ENCODE data around the gene DUSP10.

Gene DUSP10

GRCh38 chr1:221728037-221728505, 13.8 kb downstream of the DUSP10 start:
- Histone ChIP-seq H3K9me3 (ENCODE audit: insufficient read depth, low read depth, low read length) (peaks cover 12% of the 10 kb centered on the region), H3K27me3 (ENCODE audit: insufficient read depth, low read length) (no peaks in the 10 kb centered on the region), H3K9ac (ENCODE audit: low read depth, low read length) (no peak overlapping the region), H3K36me3 (ENCODE audit: insufficient read depth, low read length) (peaks cover 10% of the 10 kb centered on the region), H3K4me3 (ENCODE audit: low read length) (no peak overlapping the region), H3K4me1 (ENCODE audit: insufficient read depth, low read length) (peaks cover 8% of the 10 kb centered on the region), H3K27ac (ENCODE audit: low read depth, low read length) (no peak overlapping the region)
- WGBS: 89% methylated on average over 1 of the region's 1 CpG

GRCh38 chr1:221727146-221728036, 14.5 kb downstream of the DUSP10 start:
- H3K9ac ChIP-seq (ENCODE audit: low read depth, low read length): no peak overlapping the region
- WGBS: 100% methylated on average over 1 of the region's 3 CpGs
- no peak overlapping the region for H3K4me3 ChIP-seq (ENCODE audit: low read length)
- peaks cover 18% of the 10 kb centered on the region for H3K9me3 ChIP-seq (ENCODE audit: insufficient read depth, low read depth, low read length)
- H3K4me1 ChIP-seq (ENCODE audit: insufficient read depth, low read length): peaks cover 8% of the 10 kb centered on the region
- H3K27me3 ChIP-seq (ENCODE audit: insufficient read depth, low read length): no peaks in the 10 kb centered on the region
- H3K36me3 ChIP-seq (ENCODE audit: insufficient read depth, low read length): peaks cover 12% of the 10 kb centered on the region
- no peak overlapping the region for H3K27ac ChIP-seq (ENCODE audit: low read depth, low read length)

- Histone ChIP-seq H3K36me3 (ENCODE audit: insufficient read depth, low read length) (peaks cover 12% of the 10 kb centered on the region), H3K4me1 (ENCODE audit: insufficient read depth, low read length) (peaks cover 8% of the 10 kb centered on the region), H3K27me3 (ENCODE audit: insufficient read depth, low read length) (no peaks in the 10 kb centered on the region), H3K4me3 (ENCODE audit: low read length) (no peak overlapping the region), H3K9ac (ENCODE audit: low read depth, low read length) (no peak overlapping the region), H3K27ac (ENCODE audit: low read depth, low read length) (no peak overlapping the region), H3K9me3 (ENCODE audit: insufficient read depth, low read depth, low read length) (peaks cover 18% of the 10 kb centered on the region)
- WGBS: 95% methylated on average over 2 of the region's 3 CpGs
Observed at GRCh38 chr1:221725735-221726672, 15.9 kb downstream of the DUSP10 start.

GRCh38 chr1:221724931-221725605, 16.8 kb downstream of the DUSP10 start:
- Histone ChIP-seq H3K9ac (ENCODE audit: low read depth, low read length) (no peak overlapping the region), H3K27ac (ENCODE audit: low read depth, low read length) (no peak overlapping the region), H3K4me3 (ENCODE audit: low read length) (no peak overlapping the region), H3K36me3 (ENCODE audit: insufficient read depth, low read length) (peaks cover 12% of the 10 kb centered on the region), H3K4me1 (ENCODE audit: insufficient read depth, low read length) (peaks cover 2% of the 10 kb centered on the region), H3K9me3 (ENCODE audit: insufficient read depth, low read depth, low read length) (peaks cover 18% of the 10 kb centered on the region), H3K27me3 (ENCODE audit: insufficient read depth, low read length) (no peaks in the 10 kb centered on the region)
- WGBS: 93% methylated on average over 4 of the region's 4 CpGs

- Histone ChIP-seq H3K27ac (ENCODE audit: low read depth, low read length) (no peak overlapping the region), H3K36me3 (ENCODE audit: insufficient read depth, low read length) (peaks cover 12% of the 10 kb centered on the region), H3K9ac (ENCODE audit: low read depth, low read length) (no peak overlapping the region), H3K4me3 (ENCODE audit: low read length) (no peak overlapping the region), H3K4me1 (ENCODE audit: insufficient read depth, low read length) (peaks cover 7% of the 10 kb centered on the region), H3K27me3 (ENCODE audit: insufficient read depth, low read length) (no peaks in the 10 kb centered on the region), H3K9me3 (ENCODE audit: insufficient read depth, low read depth, low read length) (peaks cover 18% of the 10 kb centered on the region)
- 74% methylated on average over 3 of the region's 3 CpGs for WGBS
Observed at GRCh38 chr1:221723848-221724236, 18.0 kb downstream of the DUSP10 start.

- Histone ChIP-seq H3K9me3 (ENCODE audit: insufficient read depth, low read depth, low read length) (peaks cover 18% of the 10 kb centered on the region), H3K4me3 (ENCODE audit: low read length) (no peak overlapping the region), H3K9ac (ENCODE audit: low read depth, low read length) (no peak overlapping the region), H3K27me3 (ENCODE audit: insufficient read depth, low read length) (no peaks in the 10 kb centered on the region), H3K36me3 (ENCODE audit: insufficient read depth, low read length) (peaks cover 12% of the 10 kb centered on the region), H3K4me1 (ENCODE audit: insufficient read depth, low read length) (peaks cover 13% of the 10 kb centered on the region), H3K27ac (ENCODE audit: low read depth, low read length) (no peak overlapping the region)
- 98% methylated on average over 1 of the region's 1 CpG for WGBS
Observed at GRCh38 chr1:221723018-221723847, 18.7 kb downstream of the DUSP10 start.

GRCh38 chr1:221722254-221723017, 19.5 kb downstream of the DUSP10 start:
- Histone ChIP-seq H3K27ac (ENCODE audit: low read depth, low read length) (no peak overlapping the region), H3K9ac (ENCODE audit: low read depth, low read length) (no peak overlapping the region), H3K9me3 (ENCODE audit: insufficient read depth, low read depth, low read length) (peaks cover 18% of the 10 kb centered on the region), H3K36me3 (ENCODE audit: insufficient read depth, low read length) (peaks cover 12% of the 10 kb centered on the region), H3K27me3 (ENCODE audit: insufficient read depth, low read length) (peaks cover under 1% of the 10 kb centered on the region; the same call in 1 of the 2 replicates), H3K4me1 (ENCODE audit: insufficient read depth, low read length) (peaks cover 19% of the 10 kb centered on the region), H3K4me3 (ENCODE audit: low read length) (no peak overlapping the region)
- 95% methylated on average over 3 of the region's 3 CpGs for WGBS

- Histone ChIP-seq H3K36me3 (ENCODE audit: insufficient read depth, low read length) (peaks cover 12% of the 10 kb centered on the region), H3K4me1 (ENCODE audit: insufficient read depth, low read length) (peaks cover 35% of the 10 kb centered on the region), H3K27me3 (ENCODE audit: insufficient read depth, low read length) (peaks cover 16% of the 10 kb centered on the region; the same call in 1 of the 2 replicates), H3K9ac (ENCODE audit: low read depth, low read length) (no peak overlapping the region), H3K9me3 (ENCODE audit: insufficient read depth, low read depth, low read length) (peaks cover 18% of the 10 kb centered on the region), H3K4me3 (ENCODE audit: low read length) (no peak overlapping the region), H3K27ac (ENCODE audit: low read depth, low read length) (no peak overlapping the region)
- WGBS: no CpG with 5 or more reads among the region's 2 CpGs
Observed at GRCh38 chr1:221720545-221720944, 21.3 kb downstream of the DUSP10 start.

- Histone ChIP-seq H3K4me1 (ENCODE audit: insufficient read depth, low read length) (peaks cover 36% of the 10 kb centered on the region), H3K9ac (ENCODE audit: low read depth, low read length) (no peak overlapping the region), H3K36me3 (ENCODE audit: insufficient read depth, low read length) (peaks cover 12% of the 10 kb centered on the region), H3K27ac (ENCODE audit: low read depth, low read length) (no peak overlapping the region), H3K4me3 (ENCODE audit: low read length) (no peak overlapping the region), H3K27me3 (ENCODE audit: insufficient read depth, low read length) (peaks cover 16% of the 10 kb centered on the region; the same call in 1 of the 2 replicates), H3K9me3 (ENCODE audit: insufficient read depth, low read depth, low read length) (peaks cover 18% of the 10 kb centered on the region)
- no CpG with 5 or more reads among the region's 2 CpGs for WGBS
Observed at GRCh38 chr1:221719987-221720386, 21.9 kb downstream of the DUSP10 start.

Measured in HUES64 (cell line).